Measurements from ENCODE around the gene NFKB2. TPM values are rescaled to one million over a fixed set of nuclear protein-coding genes. Genes with fewer than 3 reads are reported as not detected.
A peak's percentile ranks its signal among the peaks of the same experiment; 100 is the strongest.

The NFKB2 gene
- total and polyA plus RNA-seq, 3 donors from 2014 or later: 18.4 to 42.7 (median 25.2) TPM

GRCh38 chr10:102406815-102407214 is 11.3 kb downstream of the NFKB2 start:
- no peaks in the 10 kb centered on the region for H3K9me3 ChIP-seq
- WGBS, 2 donors: 88 to 96% methylated on average over 2 of the region's 2 CpGs
- intact Hi-C loops (cut with DNase I; ENCODE audit: low total_unique reads): no loop called here
- no peaks in the 10 kb centered on the region for H3K36me3 ChIP-seq (ENCODE audit: low read depth, missing control alignments)
- TF ChIP-seq POLR2A (IDR thresholded peaks at IDR 0.05) (no peak), CTCF (IDR thresholded peaks at IDR 0.05) (no peak)
- no peak overlapping the region for H3K27ac ChIP-seq
- H3K27me3 ChIP-seq: no peaks in the 10 kb centered on the region
- DNase-seq: no peak
- H3K4me3 ChIP-seq: no peak overlapping the region
- H3K4me1 ChIP-seq: peaks cover 10% of the 10 kb centered on the region

- H3K36me3 ChIP-seq (ENCODE audit: low read depth, missing control alignments): no peaks in the 10 kb centered on the region
- whole genome bisulfite sequencing, 2 donors: 79 to 84% methylated on average over 12 to 13 of the region's 13 CpGs
- no peak for DNase-seq
- H3K27me3 ChIP-seq: no peaks in the 10 kb centered on the region
- H3K27ac ChIP-seq: no peak overlapping the region
- H3K9me3 ChIP-seq: no peaks in the 10 kb centered on the region
- H3K4me3 ChIP-seq: no peak overlapping the region
- intact Hi-C loops (cut with DNase I; ENCODE audit: low total_unique reads): no loop called here
- H3K4me1 ChIP-seq: peaks cover 10% of the 10 kb centered on the region
- no peak for TF ChIP-seq POLR2A (IDR thresholded peaks at IDR 0.05)
- no peak for TF ChIP-seq CTCF (IDR thresholded peaks at IDR 0.05)
Observed at GRCh38 chr10:102407425-102408130, 12.1 kb downstream of the NFKB2 start.

- WGBS, 2 donors: 38 to 43% methylated on average over 13 to 14 of the region's 14 CpGs
- TF ChIP-seq POLR2A (IDR thresholded peaks at IDR 0.05) (no peak), CTCF (IDR thresholded peaks at IDR 0.05) (no peak)
- DNase-seq: no peak
- peak overlapping the region; percentile 39 to 47 for H3K4me3 ChIP-seq
- H3K9me3 ChIP-seq: no peaks in the 10 kb centered on the region
- H3K27ac ChIP-seq: peak overlapping the region; percentile 29 to 39
- no peaks in the 10 kb centered on the region for H3K36me3 ChIP-seq (ENCODE audit: low read depth, missing control alignments)
- intact Hi-C loops (cut with DNase I; ENCODE audit: low total_unique reads): no loop called here
- peaks cover 10% of the 10 kb centered on the region for H3K4me1 ChIP-seq
- no peaks in the 10 kb centered on the region for H3K27me3 ChIP-seq
Observed at GRCh38 chr10:102408131-102408727, 12.7 kb downstream of the NFKB2 start.

- WGBS, 2 donors: 0 to 1% methylated on average over 18 to 81 of the region's 103 CpGs
- Histone ChIP-seq H3K4me1 (peaks cover 10% of the 10 kb centered on the region), H3K27ac (peak overlapping the region; percentile 29 to 39), H3K36me3 (ENCODE audit: low read depth, missing control alignments) (no peaks in the 10 kb centered on the region), H3K27me3 (no peaks in the 10 kb centered on the region), H3K9me3 (no peaks in the 10 kb centered on the region), H3K4me3 (peak overlapping the region; percentile 39 to 47)
- peak; percentile 69 for DNase-seq
- intact Hi-C loops (cut with DNase I; ENCODE audit: low total_unique reads): no loop called here
- TF ChIP-seq CTCF (IDR thresholded peaks at IDR 0.05) (no peak), POLR2A (IDR thresholded peaks at IDR 0.05) (no peak)
Observed at GRCh38 chr10:102408728-102409603, 13.5 kb downstream of the NFKB2 start.
